CD4-positive, alpha-beta T cell treated with Interleukin-6 at 100 ng/mL for 8 hours (primary cell): ENCODE results near the gene PSMD1.
"Not testable (repeated sequence)": the region's sequence is repeated elsewhere in the genome, so short reads cannot be mapped to it uniquely, and the experiment has no call there.

Experiments used
- DNase-seq: peaks from one replicate; pipeline ENCODE4 v3.0.0-alpha.2; 2020; ENCODE audit warnings: mixed read lengths, low spot score

PSMD1 gene

DNA sequence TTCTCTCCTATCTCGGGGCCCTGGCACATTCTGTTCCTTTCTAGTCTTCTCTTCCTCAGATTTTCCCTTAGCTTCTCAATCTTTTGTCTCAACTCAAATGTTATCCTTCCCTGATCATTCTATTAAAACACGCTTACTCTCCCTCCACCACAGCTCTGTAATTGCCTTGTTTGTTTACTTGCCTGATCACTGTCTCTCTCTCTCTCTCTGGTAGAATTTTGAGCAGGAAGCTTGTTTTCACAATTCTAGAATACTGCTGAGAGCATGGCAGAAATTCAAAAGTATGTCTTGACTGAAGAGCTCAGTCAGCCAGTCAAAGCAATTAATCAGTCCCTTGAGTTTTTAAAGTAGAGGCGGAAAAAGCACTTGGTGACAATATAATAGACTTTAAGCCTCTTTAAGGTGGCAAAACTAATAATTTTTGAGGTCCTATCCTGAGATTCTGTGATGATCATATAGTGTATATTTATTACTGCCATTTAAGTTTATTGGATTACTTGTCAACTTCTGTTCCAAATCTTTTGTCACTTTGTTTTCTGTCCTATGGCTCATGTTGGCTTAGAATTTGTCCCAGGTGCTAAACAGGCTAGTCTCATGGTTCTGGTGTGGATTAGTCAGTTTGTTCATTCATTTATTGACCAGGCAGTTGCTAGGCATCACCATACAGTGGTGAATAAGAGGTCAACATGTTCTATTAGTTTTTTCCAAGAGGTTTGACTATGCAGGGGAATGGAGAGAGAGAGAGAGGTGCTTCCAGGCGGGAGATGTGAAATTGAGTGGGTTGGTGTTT lies 2.3 kb downstream of the PSMD1 start:
- no peak for DNase-seq

DNA sequence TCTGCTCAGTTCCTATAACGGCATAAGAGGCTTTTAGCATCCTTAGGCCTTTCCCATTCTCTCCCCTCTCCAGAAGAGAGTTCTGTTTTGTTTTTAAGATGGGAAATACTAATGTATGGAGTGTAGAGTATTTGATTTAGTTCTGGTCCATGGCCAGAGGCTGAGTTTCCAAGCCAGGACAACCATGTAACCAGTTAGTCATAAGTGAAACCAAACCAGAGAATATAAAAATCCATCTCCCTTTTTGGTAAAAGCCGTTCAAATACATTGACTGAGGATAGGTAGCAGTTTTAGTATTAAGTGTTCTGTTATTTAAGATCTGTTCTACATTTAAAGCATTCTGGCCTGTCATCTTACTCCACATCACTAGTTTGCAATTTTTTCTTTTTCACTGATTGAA lies 3.1 kb downstream of the PSMD1 start:
- no peak for DNase-seq

DNA sequence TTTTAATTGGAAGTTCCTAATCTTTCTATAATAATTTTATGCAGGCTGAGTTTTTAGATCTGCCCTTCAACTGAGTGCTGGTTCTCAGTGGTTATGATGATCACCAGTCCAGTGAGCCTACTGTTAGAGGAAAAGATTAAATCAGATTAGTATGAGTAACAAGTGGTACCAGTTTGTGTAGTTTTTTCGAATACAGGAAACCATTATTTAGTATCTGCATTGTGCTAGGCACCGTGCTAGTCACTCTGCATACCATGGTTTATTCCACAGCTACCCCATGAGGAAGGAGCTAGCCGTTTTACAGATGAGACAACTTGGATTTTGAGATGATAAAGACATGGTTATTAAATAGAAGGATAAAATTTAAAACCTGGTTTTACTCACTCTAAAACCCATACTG lies 6.1 kb downstream of the PSMD1 start:
- DNase-seq, result no peak

GRCh38 chr2:231063347-231063746 lies 6.7 kb downstream of the PSMD1 start:
- no peak for DNase-seq

- no peak for DNase-seq
These were observed 9.3 kb downstream of the PSMD1 start for GRCh38 chr2:231065966-231066365.

DNA sequence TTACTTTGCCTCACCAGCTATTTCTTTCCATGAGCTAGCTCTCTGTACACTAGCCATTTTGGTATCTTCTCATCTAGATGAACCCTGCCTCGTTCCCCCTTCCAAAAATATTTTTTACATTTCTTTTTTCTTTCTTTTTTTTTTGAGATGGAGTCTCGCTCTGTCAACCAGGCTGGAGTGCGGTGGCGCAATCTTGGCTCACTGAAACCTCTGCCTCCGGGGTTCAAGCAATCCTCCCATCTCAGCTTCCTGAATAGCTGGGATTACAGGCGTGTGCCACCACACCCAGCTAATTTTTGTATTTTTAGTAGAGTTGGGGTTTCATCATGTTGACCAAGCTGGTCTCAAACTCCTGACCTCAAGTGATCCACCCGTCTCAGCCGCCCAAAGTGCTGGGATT lies 10.9 kb downstream of the PSMD1 start:
- not testable (repeated sequence) for DNase-seq

GRCh38 chr2:231068525-231069222 lies 12.0 kb downstream of the PSMD1 start:
- peak; percentile 6 for DNase-seq

GRCh38 chr2:231069379-231070054 lies 12.8 kb downstream of the PSMD1 start:
- no peak for DNase-seq

DNA sequence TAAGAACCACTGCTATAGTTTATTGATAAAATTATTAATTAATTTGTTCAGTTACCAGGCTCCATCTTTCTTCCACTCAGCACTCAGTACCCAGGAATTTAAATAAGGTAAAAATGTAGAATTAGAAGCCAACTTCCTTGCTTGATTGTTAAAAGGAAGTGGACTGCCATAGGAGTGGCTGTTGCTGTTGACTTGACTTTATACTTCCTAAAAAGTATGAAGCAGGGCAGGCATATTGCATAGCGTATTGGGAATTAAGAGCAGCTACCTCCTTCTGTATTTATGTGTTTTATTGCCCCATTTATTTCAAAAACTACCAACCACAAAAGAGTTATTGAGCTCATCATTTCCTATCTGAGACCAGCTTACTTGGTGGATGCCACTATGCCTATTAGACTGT lies 27.9 kb downstream of the PSMD1 start:
- no peak for DNase-seq

GRCh38 chr2:231088754-231089153 lies 32.1 kb downstream of the PSMD1 start:
- DNase-seq, result no peak

GRCh38 chr2:231093933-231094332 lies 37.3 kb downstream of the PSMD1 start:
- DNase-seq, result no peak

DNA sequence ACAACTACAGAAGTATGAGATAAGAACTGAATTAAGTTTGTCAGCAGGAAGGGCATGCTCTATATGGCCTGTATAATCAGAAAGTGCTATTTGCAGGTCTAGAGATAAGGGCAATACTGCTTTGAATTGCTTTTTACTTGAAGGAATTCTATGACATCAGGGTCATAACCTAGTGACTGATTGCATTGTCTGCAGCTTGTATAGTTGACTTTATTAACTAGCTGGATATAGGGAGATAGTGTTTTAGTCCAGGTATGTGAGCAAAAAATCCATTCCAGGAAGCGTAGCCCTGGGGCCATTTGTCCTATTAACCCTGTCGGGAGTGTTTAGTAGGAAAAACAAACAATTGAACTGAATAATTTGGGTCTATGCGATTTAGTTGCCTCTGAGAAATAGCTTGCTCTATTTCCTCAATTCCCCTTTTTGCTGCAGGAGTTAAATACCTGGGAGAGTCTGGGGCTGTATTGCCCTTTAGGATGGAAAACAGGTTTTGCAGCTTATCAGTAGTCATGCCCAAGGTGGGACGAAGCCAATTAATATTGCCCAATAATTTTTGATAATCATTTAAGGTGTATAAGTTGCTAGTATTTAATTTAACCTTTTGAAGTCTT lies 38.2 kb downstream of the PSMD1 start:
- no peak for DNase-seq

DNA sequence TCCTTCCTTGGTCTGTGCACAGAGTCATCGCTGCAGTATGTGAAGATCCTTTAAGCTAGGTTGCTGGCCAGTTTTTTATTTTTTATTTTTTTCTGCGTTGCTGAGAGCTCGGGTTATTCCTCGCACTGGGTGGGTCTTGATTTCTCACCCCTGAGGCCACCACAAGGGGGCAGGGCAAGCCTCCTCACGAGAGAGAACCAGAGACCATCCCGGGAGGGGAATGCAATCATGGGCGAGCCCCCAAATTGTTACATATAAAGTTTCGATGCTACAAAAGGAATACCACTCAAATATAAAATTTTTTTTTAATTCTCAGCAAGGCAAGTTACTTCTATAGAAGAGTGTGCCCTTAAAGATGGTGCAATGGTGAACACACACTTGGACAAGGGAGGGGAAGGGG lies 43.3 kb downstream of the PSMD1 start:
- no peak for DNase-seq

DNA sequence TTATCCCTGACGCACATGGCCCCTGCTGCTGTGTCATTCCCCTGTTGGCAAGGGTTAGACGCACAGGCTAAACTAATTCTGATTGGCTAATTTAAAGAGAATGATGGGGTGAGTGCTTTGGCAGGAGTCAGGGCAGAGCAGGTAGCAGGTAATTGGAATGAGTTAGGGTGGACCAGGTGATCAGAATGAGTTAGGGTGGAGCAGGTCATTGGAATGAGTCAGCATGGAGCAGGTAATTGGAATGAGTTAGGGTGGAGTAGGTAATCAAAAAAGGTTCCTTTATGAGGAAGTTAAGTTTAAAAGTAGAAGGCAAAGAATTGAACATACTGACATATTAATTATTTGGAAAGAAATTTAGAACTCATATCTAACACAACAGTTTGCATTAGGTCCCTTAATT lies 43.7 kb downstream of the PSMD1 start:
- not testable (repeated sequence) for DNase-seq

DNA sequence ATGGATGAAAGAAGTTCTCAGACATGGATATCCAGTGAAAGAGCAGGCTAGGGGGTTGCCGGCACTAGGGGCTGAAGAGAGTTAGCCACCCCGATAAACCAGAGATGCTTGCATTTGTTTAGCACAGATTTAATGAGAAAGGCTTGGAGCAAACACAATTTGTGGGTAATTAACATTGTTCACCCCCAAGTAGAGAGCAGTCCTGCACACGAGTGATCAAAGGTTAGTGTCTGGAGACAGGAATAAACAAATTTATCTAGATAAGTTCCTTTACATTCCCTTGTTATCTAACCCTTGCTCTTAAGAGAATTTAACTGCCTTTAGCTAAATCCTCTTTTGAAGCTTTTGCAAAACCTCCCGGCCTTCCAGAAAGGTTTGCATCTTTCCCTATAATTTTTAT lies 44.3 kb downstream of the PSMD1 start:
- DNase-seq, result no peak

GRCh38 chr2:231102772-231103171 lies 46.1 kb downstream of the PSMD1 start:
- no peak for DNase-seq

GRCh38 chr2:231104115-231104713 lies 47.5 kb downstream of the PSMD1 start:
- DNase-seq, result peak; percentile 38

- DNase-seq, result no peak
These were observed 53.9 kb downstream of the PSMD1 start for GRCh38 chr2:231110551-231110950.

DNA sequence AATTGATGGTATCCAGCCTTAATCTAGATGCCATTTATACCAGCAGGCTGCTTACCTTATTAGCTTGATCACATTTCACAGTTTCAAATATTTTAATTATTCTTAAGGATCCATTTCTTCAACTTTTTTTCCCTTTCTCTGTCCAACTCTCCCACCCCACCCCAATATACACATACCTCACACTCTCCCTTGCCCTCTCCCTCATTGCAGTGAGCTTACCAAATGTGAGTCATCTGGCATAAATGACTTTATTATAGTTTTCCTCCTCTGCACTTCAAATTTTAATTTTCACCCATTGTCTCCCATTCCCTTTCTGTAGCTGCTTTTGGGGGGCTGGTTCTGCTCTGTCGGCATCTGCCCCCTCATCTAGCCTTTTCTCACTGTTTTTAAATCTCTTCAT lies 55.3 kb downstream of the PSMD1 start:
- no peak for DNase-seq

GRCh38 chr2:231113489-231113888 lies 56.8 kb downstream of the PSMD1 start:
- DNase-seq, result no peak

DNA sequence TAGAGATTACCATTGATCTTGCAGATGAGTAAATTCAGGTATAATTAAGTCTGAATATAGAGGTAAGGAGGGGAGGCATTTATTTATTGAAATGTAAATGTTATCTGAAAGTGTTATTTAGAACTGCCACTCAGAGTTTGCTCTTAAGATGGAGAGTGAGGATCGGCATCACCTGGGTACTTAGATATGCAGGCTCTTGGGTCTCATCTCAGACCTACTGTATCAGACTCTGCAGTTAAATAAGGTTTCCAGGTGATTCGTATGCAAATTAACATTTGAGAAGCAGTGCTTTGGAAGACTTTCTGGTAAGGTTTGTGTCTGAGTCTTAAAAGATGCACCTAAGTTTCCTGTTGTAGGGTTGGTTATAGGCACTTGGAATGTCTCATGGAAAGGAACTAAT lies 59.0 kb downstream of the PSMD1 start:
- DNase-seq, result no peak

GRCh38 chr2:231117148-231117547 lies 60.5 kb downstream of the PSMD1 start:
- DNase-seq, result no peak
